NOMO-1 treated with dmso at 0.1 percent for 144 hours (cell line): Measurements from ENCODE around the gene CDH7.

ENCODE experiments used
- DNase-seq: peaks from one replicate; lab custom pipeline; 2025; ENCODE audit not compliant: unreplicated experiment; lab: John Stamatoyannopoulos, UW

CDH7 gene, protein sequence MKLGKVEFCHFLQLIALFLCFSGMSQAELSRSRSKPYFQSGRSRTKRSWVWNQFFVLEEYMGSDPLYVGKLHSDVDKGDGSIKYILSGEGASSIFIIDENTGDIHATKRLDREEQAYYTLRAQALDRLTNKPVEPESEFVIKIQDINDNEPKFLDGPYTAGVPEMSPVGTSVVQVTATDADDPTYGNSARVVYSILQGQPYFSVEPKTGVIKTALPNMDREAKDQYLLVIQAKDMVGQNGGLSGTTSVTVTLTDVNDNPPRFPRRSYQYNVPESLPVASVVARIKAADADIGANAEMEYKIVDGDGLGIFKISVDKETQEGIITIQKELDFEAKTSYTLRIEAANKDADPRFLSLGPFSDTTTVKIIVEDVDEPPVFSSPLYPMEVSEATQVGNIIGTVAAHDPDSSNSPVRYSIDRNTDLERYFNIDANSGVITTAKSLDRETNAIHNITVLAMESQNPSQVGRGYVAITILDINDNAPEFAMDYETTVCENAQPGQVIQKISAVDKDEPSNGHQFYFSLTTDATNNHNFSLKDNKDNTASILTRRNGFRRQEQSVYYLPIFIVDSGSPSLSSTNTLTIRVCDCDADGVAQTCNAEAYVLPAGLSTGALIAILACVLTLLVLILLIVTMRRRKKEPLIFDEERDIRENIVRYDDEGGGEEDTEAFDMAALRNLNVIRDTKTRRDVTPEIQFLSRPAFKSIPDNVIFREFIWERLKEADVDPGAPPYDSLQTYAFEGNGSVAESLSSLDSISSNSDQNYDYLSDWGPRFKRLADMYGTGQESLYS

DNA sequence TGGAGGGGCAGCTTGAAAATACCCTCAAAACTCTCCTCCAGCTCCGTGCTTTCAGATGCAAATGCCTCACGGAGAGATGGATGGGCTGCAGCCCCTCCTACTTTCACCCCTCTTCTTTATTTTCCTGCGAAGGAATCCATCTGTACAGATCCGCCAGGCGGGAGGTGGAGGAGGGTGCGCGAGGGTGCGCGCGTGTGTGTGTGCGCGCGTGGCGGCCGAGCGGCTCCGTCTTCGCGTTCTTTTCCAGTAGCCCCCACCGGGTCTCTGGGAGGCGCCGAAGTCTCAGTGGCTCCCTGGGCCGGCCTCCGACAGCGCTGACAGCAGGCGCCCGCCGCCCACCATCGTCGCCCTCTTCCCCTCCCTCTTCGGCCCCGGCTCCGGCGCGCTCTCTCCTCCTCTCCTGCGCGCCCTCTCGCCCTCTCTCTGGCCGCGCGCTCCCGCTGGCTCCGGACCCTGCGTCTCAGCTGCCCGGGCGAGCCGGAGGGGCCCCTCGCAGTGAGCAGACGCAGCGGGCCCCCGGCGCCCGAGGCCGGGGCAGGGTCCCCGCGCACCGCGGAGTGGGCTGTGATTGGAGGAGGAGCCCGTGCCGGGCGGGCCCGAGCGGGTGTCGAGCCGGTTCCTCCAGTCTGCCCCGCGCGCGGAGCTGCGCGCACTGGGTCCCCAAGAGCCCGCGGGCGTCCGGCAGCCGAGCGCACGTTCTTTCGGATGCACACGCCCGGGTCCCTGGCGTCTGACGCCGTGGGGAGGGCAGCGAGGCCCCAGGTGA lies at the start of gene CDH7:
TSS of gene CDH7 (plus strand) at position 624 of the 766 bp plus-strand sequence. CDS start 11,831 bp downstream, outside the sequence.
- DNase-seq: no peak

DNA sequence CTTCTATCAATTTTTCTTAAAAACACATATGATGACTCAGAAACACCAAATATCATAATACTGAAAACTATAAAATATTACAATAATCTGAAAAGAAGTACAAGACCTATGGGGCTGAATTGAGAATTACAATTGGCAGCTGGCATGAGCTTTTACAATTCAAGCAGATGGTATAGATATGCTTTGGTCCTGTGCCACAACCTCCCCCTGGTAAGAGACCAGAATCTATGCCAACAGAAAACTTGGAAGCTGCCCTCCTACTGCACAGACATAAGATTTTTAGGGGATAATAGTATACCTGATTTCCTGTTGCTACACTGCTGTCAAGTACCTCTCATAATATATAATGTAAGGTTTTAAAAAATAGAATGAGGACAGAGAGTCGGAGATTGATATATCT lies 46.8 kb upstream of the CDH7 start:
- DNase-seq: no peak

DNA sequence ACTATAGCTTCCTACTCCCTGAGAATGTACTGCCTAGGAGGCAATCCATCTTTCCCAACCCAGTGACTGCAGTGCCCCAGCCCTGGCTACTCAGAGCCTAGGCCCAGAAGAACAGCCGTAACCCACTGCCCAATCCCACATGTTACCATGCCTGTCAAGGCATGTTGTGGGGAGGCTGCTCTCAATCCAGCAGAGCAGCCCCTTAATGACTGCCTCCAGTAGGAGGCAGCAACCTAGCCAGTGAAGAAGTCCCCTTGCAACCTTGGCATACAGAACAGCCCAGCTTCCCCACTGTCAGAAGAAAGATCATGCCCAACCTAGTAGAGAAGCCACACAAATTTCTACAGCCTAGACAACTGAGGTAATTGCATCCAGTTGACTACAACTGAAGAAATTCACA lies 44.2 kb upstream of the CDH7 start:
- no peak for DNase-seq

GRCh38 chr18:65711493-65711892 lies 39.3 kb upstream of the CDH7 start:
- no peak for DNase-seq

DNA sequence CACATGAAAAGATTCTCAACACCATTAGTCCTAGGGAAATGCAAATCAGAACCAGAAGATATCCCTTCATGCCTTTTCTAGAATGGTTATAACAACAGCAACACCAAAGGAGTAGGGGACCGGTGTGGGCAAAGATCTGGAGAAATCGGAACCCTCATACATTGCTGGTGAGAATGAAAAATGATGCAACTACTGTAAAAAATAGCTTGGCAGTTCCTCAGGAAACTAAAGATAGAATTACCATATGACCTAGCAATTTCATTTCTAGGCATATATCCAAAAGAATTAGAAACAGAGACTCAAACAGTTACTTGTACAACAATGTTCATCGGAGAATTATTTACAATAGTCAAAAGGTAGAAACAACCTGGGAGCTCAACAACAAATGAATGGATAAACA lies 29.2 kb upstream of the CDH7 start:
- peak; percentile 2 for DNase-seq

DNA sequence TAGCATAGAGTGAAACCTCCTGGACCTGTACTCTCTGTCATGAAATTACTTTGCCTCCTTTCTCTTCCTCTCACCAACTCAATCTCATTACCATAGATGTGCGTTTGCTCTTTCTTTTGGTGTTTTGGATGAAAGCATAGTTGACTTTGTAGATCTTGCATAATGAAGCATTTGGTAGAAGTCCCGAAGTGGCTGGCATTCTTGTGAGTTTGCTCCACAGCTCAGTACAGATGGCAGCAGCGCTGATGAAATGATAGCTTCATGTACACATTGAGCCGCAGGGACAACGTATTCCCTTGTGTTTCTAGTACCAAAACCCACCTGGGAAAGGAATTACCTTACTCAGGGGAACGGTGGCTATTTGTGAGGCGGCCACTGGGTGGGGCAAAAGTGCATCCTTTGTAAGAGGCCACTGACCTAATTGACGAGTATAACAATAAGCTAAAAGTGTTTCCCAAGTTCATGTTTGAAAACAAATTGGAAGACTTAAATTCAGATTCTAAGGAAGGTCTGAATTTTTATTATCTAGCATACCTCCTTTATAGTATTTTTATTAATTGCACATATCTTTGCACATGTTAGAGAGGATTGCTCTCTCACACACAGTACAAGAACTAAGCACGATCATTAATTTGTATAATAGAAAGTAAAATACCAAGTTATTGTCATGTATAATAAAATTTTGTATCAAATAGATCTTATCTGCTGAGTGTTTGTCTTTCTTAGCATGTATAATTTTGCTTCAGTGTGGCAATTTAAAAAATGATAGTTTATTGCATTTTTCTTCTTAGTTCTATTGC lies 25.4 kb upstream of the CDH7 start:
- no peak for DNase-seq

GRCh38 chr18:65735155-65735554 lies 15.7 kb upstream of the CDH7 start:
- DNase-seq: no peak

DNA sequence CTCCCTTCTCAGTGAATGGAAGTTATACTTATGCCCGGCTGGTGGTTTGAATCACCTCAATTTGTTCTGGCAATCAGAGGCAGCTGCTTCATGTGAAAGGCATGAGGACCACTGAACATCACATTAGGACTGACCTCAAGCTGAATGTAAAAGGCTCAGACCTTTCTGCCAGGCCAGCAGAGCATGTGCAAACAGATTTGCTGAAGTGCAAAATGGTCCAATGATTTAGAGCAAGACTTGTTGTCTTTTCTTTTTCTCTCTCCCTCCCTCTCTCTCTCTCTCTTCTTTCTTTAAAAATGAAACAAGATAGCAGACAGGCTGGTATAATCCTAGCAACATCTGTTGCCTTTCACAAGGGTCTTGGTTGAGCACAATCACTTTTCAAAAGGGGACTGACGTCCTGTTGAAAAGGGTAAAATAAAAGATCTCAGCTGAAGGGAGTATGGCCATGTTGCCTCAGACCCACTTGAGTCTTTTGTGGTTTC lies 13.3 kb upstream of the CDH7 start:
- no peak for DNase-seq

GRCh38 chr18:65746936-65747335 lies 3.9 kb upstream of the CDH7 start:
- no peak for DNase-seq

GRCh38 chr18:65748321-65748720 lies 2.5 kb upstream of the CDH7 start:
- DNase-seq: no peak

- no peak for DNase-seq
These were observed 971 bp upstream of the CDH7 start for GRCh38 chr18:65749841-65750240.

DNA sequence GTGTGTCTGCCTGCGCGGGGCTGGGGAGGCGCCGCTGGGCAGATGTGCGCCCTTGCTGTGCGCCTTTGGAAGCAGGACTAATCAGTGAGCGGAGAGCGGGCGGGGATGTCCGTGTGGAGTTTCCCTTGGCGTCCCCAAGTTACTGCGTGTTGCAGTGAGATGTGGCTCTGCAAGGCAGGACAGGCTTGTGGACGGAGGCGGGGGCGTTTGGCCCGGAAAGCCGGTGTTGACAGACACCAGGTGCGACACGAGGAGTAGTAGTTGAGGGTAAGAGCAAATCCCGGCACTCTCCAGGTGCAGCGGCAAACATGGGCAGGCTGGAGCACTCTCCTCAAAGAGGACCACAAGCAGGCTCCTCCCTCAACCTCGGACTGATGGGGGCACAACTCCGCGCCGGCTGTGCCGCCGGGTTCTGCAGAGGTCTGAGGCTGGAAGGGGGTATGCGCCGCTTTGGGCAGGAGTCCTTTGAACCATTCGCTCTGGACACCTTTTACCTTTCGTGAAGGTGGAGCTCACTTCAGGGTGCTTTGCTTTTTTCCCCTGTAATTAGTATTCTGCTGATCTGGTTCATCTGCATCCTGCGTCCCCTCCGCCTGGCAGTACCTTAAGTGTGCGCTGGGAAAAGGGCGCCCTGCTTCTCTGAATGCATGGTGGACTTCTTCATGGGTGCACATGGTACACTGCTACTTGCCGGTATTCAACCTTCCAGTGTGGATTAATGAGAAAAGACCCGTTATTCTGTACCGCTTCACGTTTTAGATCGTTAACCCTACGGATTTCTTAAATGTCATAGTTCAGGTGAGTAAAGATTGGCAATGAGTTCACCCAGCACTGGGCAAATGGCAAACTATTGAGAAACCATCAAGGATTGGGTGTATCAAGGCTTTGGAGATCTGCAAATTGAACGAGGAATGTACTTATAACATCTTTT lies 608 bp downstream of the CDH7 start:
- no peak for DNase-seq

- DNase-seq: no peak
These were observed 2.0 kb downstream of the CDH7 start for GRCh38 chr18:65752625-65753325.

- no peak for DNase-seq
These were observed 2.7 kb downstream of the CDH7 start for GRCh38 chr18:65753520-65753919.

- DNase-seq: no peak
These were observed 3.3 kb downstream of the CDH7 start for GRCh38 chr18:65754121-65754520.

DNA sequence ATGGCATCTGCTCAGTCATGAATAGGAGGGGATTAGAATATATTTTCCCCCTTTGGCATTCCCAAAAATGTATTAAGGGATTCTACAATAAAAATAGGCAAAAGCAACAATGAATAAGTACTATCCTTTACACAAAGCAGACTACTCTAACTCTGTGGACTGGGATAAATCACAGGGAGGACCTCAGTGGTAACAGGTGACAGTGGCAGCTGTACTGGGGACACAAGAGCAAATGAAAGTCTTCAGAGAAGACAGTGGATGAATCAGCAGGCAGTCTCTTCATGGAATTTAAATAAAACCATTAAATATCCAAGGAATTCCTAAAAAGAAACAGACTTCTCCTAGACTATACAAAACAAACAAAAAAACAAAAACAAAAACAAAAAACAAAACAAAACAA lies 4.8 kb downstream of the CDH7 start:
- DNase-seq: no peak

GRCh38 chr18:65760457-65760856 lies 9.6 kb downstream of the CDH7 start:
- no peak for DNase-seq

DNA sequence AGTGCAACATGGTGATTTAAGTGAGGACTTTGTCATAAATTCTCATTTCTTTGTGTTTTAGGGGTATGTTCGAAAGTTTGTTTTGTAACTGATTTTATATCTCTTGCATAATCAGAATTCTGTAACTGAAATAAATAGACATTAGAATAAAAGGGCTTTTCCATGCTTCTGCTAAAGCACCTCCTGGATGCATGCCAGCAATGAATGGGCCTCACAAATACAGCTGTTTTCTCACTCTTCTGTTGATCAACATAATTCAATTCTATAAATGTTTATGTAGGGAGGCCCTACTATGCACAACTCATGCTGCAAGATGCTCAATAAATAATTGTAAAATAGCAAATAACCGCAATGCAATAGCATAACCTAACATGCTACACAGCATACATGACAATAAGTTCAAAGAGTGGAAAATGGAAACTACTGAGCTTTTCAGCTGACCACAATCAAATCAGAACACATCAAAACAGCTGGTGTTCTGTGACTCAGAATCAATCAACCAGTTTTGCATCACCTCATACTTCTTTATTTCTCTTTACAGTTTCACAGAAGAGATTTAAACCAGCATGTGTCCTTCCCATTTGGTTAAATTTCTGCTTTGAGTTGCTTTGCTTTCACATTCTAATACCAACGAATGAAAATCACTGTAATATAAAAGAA lies 11.0 kb downstream of the CDH7 start:
- DNase-seq: no peak
